ENCODE measurements around the gene TSN.

- no peak for TF ChIP-seq EZH2 (IDR thresholded peaks at IDR 0.05; ENCODE audit: borderline replicate concordance, insufficient read depth, low read length, poor library complexity, severe bottlenecking)
- no peak for TF ChIP-seq CTCF (IDR thresholded peaks at IDR 0.05; ENCODE audit: poor library complexity, severe bottlenecking)
- TF ChIP-seq REST (IDR thresholded peaks at IDR 0.05; ENCODE audit: borderline replicate concordance), result no peak
- TF ChIP-seq POLR2AphosphoS5 (IDR thresholded peaks at IDR 0.05), result no peak
These were observed 38.4 kb downstream of the TSN start for GRCh38 chr2:121793816-121794215.
